IPS-NIHi11 (cell line): Measurements from ENCODE around the gene MGLL.

Experiments used
- DNase-seq: peaks from one replicate; pipeline ENCODE4 v3.0.0; 2012; ENCODE audit warnings: mixed read lengths, low spot score

Gene MGLL

DNA sequence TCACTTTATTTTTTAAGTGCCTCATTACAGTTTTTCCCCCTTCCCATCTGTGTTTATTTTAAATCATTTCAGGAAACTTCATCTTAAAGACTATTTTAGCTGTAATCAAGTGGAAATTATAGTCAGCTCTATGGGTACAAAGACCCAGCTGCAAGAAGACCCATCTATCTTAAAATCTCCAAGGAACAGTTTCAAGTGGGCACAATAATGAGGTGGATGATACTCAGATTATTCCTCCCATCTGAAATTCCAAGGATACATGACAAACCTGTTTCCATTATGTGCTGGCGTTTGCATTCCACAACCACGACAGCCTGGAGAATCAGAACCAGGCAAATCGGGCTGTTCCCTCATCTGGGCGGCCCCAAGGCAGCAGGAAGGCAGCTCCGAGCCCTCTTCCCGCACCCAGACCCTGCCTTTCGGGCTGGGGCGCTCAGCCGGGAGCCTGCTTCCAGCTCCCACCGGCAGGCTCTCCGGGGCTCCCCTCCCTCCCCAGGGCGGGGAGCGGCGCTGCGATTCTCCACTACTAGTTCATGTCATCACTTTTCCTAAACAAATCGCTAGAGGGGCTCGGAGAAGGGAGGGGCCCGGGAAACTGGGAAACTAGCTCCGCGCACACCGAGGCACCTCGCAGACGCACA, at the start of gene MGLL:
MGLL (minus strand) TSS at position 475 of the 641 bp plus-strand sequence; CDS start at position 278, 197 bp downstream.
- peak; percentile 48 for DNase-seq

DNA sequence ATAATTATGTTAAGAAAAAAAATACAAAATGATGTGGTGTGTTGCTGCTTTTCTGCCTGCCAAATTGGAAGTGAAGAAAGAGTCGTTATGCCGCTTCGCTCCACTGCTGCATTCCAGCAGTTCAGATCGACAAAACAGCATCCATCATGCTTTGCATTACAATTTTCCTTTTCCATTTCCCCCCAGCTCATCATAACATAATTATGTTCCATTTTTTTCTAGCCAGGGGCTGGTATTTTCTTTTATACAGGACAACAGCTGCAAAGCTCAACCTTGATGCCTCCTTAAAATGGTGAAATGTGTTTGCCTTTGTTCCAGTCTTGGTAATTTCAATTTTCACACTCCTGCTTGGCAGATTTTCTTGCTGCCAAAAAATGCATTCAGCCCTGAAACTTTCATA, 47.8 kb upstream of the MGLL start:
- no peak for DNase-seq

DNA sequence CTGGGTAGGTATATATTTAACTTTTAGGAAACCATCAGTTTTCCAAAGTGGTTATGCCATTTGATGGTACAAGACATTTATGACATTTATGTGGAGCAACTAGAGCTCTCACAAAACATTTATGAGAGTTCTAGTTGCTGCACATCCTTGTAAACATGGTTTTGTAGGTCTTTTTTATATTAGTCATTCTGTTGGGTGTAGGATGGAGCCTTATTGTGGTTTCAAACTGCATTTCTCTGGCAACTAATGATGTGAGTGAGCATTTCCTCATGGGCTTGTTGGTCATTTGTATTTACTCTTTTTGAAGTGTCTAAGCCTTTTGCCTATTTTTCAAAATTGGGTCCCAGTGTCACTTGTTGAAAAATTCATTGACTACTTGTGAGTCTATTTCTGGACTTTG, 45.7 kb upstream of the MGLL start:
- no peak for DNase-seq

DNA sequence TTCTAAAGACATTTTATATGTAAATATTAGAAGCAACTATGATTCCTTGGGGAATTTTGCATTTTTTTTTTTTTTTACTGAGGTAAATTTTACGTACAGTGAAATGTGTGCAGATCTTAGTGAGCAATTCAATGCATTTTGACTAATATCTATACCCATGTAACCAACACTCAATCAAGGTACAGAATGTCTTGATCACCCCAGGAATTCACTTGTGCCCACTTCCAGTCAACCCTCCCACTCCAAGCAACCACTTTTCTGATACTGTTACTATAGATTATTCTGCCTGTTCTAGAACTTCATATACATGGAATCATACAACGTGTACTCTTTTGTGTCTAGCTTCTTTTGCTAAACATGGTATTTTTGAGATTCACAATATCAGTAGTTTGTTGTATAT, 45.1 kb upstream of the MGLL start:
- DNase-seq: no peak

DNA sequence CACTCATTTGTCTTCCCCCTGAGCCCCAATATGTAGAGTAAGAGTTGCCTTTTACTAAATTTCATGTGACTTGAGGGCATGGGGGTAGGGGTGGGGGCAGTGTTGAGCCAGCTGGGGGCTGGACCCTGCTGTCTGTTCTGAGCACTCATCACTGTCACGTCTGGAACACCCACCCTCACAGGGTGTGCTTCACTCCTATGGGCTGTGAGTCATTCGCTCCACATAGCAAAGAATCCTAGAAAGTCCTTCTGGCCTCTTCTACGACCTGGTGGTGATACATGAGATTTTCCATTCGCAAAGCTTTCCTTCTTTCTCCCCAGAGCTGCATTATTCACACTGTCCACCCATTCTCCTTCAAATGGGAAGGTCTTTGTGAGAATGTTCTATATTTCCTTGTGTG, 43.6 kb upstream of the MGLL start:
- no peak for DNase-seq

DNA sequence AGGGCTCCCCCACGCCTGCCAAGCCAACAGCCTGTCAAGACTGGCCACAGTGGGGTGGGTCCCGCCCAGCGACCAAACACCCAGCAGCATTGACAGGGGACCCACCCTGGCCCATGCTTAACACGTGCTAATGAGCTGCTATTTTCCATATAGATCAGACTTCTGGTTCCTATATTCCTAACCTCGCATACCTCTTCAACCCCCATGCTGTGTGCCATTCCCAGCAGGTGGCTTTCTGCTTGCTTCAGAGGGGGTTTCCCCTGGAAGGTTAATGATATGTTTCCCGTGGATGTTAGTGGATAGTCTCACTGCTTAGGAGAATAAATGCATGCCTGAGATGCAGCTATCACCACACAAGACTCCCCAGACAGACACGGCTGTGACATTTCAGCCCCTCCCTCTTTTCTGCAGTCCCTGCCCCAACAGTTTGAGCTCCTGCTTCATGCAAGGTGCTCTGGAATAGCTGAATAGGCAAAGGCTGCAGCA, 37.9 kb upstream of the MGLL start:
- DNase-seq: no peak

DNA sequence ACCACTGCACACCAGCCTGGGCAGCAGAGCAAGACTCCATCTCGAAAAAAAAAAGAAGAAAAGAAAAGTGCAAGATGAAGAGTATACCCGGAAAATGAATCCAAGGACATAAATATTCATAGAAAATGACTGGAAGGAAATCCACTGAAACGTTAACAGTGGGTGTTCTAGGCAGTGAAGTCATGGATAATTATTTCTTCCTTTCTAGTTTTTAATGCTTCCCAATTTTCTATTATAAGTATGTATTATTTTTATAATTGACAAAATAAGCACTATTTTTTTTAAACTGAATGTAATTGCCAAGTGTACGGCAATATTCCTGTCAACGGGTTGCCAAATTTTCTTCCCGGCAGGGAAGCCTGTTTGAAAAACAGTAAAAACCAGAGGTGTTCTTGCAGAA, 37.4 kb upstream of the MGLL start:
- no peak for DNase-seq

DNA sequence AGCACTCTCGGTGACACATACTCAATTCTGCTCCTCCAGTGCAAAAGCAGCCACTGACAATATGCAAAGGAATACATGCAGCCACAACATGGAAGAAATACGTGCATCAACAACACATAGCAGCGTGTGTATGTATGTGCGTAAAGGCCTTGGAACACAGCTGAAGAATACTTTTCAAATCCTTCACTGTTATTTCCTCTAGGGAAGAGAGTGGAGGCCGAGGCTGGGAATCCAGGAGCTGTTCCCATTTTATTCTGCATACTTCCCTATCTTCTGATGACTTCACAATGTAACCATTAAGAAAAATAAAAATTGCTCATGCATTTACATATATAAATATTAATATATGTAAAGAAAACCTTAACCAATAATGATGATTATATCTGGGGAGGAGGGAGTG, 36.6 kb upstream of the MGLL start:
- no peak for DNase-seq

DNA sequence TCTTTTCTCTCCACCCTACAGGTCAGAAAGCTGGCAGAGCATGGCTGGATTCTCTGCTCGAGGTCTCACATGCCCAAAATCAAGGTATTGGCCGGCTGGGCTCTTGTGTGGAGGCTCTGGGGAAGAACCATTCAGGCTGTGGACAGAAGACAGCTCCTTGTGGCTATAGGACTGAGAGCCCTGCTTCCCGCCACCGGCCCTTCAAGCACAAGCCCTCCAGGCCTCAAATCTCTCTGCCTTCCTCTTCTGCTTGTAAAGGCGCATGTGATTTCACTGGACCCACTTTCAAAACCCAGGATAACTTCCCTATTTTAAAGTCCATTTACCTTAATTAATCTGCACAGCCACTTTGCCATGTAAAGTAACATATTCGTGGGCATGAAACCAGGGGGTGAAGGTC, 36.2 kb upstream of the MGLL start:
- DNase-seq: no peak

DNA sequence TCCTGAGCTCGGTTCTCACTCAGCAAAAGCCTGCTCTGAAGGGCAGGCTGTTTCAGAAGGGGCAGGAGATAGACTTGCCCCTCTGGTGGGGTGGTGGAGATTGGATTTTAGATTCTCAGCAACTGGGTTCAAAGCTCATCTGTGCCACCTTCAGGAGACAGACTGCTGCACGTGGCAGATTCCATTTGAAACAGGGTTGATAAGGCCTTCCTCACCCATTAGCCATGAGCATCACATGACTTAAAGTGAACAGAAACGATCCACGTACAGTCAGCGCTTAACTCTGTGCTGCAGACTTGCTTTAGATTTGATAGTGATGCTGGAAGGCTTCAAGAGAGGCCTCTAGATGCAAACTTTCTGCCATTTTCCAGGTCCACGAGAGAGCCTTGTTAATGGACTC, 35.0 kb upstream of the MGLL start:
- no peak for DNase-seq

DNA sequence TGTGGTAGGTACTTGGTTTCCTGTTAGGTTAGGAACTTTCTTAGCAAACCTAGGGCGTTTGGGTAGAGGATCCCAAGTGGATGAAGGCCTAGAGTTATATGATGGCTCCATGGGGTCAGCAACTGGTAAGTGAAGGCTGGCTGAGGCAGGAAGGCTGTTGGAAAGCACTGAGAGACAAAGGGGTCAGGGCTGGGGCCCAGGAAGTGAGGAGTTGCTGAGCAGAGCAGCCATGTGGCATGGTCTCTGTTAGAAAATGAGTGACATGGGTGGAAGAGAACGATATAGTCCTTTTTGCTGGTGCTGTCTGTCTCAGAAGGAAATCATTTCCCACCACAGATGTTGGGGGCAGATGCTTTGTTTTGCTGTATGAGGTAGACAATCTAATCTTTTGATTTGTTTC, 34.5 kb upstream of the MGLL start:
- DNase-seq: no peak

DNA sequence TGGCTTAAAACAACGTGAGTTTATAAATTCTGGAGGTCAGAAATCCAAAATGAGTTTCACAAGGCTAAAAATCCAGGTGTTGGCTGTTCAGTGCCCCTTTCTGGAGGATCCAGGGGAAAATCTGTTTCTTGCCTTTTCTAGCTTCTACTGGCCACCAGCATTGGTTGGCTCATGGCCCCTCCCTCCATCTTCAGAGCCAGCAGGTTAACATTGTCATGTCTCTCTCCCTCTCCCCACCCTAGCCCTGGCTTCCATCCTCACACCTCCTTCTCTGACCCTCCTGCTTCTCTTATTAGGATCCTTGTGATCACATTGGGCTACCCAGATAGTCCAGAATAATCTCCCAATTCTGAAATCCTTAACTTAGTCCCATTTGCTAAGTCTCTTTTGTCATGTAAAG, 32.9 kb upstream of the MGLL start:
- DNase-seq: no peak

DNA sequence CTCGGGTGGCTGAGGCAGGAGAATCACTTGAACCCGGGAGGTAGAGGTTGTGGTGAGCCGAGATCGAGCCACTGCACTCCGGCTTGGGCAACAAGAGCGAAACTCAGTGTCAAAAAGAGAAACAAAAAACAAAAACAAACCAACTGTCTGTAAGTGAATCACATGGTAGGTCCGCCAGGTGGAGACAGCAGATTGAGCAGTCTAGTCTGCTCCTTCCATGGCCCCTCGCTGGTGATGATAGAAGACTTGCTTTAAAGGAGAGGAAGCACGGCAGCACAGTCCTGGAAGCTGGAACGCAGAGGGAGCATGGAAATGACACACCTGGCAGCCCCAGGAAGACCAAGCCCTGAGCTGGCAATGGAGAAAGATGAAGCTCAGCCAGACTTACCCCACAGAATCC, 31.4 kb upstream of the MGLL start:
- no peak for DNase-seq

DNA sequence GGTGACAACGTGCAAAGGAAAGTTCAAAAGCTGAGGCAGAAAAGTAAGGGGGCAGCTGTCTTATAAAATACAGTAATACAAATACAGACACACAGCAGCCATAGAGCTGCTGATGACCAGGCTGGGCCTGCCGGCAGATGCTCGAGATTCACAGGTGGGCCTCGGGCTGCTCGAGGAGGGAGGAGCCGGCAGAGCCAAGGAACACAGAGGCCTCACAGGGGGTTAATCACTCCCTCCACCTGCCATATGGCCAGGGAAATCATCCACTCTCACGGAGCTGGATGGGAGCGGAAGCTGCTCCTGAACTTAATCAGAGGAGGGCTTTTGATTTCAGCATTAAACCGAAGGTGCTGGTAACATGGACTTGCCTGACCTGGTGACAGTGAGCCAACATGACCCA, 29.6 kb upstream of the MGLL start:
- DNase-seq: peak; percentile 61

DNA sequence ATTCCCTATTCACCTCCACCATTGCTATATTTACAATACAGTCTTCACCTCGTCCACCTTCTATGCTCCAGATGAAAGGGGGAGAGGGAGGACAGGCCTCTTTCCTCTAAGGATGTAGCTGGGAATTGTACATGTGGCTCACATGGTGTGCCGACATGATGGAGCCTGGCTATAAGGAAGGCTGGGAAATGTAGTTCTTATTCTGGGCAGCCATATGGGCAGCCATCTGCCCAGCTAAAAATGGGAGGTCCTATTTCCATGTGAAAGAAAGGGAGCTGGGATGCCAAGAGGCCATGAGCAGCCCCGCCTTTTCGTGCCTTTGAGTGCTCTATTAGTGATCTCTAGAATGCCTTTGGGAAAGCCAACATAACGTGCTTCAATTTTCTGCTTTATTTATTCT, 27.1 kb upstream of the MGLL start:
- peak; percentile 37 for DNase-seq

DNA sequence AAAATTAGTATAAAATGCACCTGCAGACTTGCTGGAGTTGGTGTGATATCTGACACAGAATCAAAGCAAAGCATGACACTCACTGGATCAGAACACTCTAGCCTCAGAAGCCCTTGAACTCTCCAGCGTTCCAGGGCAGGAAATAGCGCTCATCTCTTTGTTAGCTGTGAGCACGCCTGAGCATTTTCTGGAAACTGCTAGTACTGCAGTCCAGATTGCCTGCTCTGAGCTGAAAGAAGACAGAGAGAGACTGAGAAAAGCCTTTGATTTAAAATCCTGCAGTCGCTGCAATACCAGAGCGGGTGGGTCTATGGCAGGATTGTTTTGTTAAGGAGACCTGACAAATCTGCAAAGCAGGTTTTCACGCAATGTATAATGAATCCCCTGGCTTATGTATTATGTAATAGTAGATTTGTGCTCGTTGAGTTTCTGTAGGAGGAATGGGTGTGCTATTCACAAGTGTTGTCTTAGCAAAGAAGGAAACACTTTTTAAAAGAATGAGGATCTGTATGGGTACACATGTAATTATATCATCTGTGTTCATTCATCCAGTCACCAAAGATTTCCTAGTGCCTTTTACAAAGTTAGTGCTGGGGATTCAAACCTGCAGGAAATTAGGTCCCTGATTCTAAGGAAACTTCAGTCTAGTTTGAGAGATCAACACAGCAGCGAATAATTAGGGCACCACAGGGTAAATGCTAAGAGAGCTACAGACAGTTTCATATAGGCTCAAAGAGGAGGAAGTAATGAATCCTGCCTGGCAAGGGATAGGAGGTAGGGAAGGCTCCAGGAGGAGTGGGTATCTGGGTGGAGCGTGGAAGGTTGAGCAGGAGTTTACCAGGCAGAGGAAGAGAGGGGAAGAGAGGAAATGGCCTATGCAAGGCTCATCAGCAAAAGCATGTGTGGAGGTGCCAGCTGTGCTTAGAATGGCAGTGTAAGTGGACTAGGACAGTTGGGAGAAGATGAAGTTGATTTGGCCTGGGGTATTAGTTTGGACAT, 26.1 kb upstream of the MGLL start:
- DNase-seq: no peak

DNA sequence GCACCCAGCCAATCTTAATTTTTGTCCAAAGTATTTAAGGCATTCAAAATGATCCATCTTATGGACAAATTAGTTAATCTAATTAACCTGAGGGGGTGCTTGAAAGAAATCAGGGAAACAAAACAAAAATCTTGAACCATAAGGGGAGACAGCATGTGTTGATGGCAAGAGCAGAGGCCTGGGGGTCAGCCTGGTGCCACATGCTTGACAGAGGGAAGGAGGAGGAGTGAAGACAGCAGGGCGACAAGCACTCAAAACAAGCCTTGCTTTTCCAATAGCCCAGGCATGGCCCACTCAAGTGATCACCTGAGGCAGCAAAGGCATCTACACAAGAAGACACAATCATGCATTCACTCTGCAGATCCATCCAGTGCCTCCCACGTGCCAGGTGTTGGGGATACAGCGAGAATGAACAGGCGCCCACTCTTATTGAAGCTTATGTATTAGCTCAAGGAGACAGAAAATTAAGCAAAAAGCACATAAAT, 25.0 kb upstream of the MGLL start:
- no peak for DNase-seq

DNA sequence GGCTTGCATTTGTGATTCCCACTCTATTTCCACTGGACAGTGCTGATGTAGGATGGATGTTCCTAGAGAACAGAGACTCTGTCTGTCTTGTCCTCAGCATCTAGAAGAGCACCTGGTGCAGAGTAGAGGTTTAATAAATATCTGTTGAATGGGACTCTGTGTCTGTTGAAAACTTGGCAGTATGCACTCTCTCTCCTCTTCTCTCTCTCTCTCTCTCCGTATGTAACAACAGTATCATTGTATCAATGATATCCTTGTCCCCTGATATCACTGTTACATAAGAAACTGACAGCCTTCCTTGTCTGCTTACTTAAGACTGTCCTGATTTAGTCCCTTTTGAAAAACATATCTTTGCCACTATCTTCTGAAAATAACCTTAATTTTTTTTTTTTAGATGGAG, 24.3 kb upstream of the MGLL start:
- no peak for DNase-seq

DNA sequence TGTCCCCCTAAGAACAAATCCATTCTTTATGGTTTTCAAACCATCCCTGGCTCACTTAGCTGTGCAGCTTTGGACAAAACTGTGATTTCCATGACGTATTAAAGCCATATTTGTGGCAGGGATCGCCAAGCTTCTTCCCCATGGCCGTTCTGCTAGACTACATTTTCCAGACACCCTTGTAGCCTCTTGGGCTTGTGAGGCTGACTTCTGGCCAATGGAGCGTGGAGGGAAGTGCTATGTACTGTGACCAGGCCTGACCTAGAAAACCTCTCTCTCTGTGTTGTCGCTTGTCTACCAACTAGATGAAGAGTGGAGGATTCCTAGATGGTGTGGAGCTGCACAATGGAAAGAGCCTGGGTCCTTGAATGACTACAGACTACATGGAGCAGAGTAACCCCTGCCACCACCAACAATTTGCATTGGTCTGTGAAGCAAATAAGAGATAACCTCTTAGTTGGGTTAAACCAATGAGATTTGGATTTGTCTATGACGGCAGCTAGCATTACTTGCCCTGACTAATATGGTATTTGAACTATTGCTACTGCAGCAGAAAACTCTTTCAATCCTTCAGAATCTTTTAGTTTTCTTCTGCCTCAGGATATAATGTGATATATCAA, 22.1 kb upstream of the MGLL start:
- DNase-seq: no peak

DNA sequence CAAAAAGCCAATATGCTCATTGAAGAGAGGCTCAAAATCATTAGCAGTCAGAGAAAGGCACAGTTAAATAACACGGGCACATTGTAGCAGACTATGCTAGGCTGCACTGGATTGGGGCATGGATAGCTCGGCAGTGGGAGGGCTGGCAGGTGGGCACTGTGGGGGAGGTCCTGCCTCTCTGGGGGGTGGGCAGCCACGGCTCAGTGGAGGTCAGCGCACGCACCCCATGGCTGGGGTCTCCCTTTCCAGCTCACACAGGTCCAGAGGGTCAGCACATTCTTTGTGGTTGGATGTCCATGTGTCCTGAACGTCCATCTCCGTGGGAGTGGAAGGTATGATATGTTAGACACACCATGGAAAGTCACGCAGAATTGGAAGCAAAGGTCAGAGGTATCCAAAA, 18.4 kb upstream of the MGLL start:
- no peak for DNase-seq

DNA sequence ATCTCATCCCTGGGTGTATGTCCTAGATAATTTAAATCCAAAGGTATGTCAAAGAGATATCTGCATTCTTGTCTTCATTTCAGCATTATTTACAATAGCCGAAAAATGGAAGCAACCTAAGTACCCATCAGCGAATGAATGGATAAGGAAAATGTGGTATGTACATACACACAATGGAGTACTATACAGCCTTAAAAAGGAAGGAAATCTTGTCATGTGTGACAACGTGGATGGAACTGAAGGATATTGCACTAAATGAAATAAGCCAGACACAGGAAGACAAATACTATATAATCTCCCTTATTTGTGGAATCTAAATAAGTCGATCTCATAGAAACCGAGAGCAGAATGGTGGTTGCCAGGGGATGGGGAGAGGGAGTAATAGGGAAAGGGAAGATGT, 16.8 kb upstream of the MGLL start:
- DNase-seq: no peak

DNA sequence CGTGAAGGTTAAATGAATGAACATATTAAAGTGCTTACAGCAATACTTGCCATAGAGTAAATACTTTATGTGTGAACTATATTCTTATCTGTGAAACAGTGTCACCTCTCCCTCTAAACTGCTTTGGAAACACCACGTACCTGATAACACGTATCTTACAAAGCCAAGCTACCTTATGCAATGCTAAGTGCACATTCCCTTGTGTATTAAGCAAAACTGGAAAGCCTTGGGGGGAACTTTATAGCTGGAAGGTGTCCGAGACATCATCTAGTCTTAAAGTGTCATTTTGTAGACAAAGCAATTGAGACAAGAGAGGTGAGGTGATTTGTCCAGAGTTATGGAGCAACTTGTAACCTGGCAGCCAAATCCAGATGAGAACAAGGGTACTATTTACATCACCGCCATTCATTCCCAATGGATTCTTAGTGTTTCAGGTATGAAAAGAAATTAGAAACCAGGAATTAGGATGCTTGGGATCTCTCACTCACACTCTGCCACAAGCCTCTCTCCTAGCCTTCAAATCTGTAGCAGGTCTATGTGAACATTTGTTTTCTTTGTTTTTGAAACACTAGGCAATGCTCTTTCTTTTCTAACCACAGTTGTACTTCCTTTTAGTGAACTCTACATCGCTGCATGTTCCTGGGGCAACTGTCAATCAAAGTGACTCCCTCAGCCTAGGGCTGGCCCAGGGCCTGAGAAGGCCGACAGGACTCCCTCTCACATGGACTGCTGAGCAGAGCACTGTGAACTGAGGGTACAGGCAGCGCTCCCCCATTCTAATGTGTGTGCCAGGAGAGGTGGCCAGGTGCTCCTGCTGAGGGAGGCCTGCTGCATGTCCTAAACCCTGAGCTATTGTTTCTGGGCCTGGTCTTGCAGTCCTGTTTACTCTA, 13.9 kb upstream of the MGLL start:
- DNase-seq: no peak
